ENCODE measurements around the gene CD6.

DNA sequence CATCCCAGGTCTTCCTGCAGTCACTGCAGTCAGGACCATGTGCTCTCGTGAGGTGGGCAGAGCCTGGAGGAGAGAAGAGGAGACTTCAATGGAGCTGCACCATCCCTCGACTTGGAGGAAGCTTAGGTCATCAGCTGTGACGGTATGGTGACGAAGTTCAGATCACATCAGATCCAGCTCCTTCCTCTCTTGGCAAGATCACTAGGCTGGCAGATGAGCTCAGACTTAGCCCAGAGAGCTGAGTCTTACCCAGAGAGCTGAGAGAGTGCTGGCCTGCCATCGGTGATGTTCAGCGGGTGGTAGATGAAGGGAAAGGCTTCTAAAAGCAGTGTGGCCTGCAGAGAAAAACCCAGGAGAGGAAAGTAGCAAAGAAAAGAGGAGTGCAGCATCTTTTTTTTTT, 17.7 kb upstream of the CD6 start:
- TF ChIP-seq POLR2A (IDR thresholded peaks at IDR 0.05) = no peak
- TF ChIP-seq, protein P1, sequence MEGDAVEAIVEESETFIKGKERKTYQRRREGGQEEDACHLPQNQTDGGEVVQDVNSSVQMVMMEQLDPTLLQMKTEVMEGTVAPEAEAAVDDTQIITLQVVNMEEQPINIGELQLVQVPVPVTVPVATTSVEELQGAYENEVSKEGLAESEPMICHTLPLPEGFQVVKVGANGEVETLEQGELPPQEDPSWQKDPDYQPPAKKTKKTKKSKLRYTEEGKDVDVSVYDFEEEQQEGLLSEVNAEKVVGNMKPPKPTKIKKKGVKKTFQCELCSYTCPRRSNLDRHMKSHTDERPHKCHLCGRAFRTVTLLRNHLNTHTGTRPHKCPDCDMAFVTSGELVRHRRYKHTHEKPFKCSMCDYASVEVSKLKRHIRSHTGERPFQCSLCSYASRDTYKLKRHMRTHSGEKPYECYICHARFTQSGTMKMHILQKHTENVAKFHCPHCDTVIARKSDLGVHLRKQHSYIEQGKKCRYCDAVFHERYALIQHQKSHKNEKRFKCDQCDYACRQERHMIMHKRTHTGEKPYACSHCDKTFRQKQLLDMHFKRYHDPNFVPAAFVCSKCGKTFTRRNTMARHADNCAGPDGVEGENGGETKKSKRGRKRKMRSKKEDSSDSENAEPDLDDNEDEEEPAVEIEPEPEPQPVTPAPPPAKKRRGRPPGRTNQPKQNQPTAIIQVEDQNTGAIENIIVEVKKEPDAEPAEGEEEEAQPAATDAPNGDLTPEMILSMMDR (IDR thresholded peaks at IDR 0.05 in 4 of 5, conservative IDR thresholded peaks at IDR 0.05 in 1 of 5) = no peak
